Endothelial cell (in vitro differentiated cells): ENCODE measurements around the gene GALT. TPM values are rescaled to one million over a fixed set of nuclear protein-coding genes. Genes with fewer than 3 reads are reported as not detected.
A peak's percentile ranks its signal among the peaks of the same experiment; 100 is the strongest.

Experiments
- DNase-seq: peaks from one replicate; pipeline ENCODE4 v3.0.0; 2021; ENCODE audit warnings: low spot score
- H3K27ac Mint-ChIP-seq: one replicate; pipeline ENCODE4 v1.8.0; 2021; ENCODE audit warnings: mixed read lengths, inconsistent platforms; ENCODE audit not compliant: unreplicated experiment
- H3K27me3 Mint-ChIP-seq: one replicate; pipeline ENCODE4 v1.8.0; 2021; ENCODE audit warnings: mild to moderate bottlenecking, moderate library complexity, mixed read lengths, inconsistent platforms; ENCODE audit not compliant: unreplicated experiment
- H3K36me3 Mint-ChIP-seq: one replicate; pipeline ENCODE4 v1.8.0; 2021; ENCODE audit warnings: mild to moderate bottlenecking, low read depth, mixed read lengths, inconsistent platforms; ENCODE audit not compliant: unreplicated experiment
- H3K4me1 Mint-ChIP-seq: one replicate; pipeline ENCODE4 v1.8.0; 2021; ENCODE audit warnings: mild to moderate bottlenecking, mixed read lengths, inconsistent platforms; ENCODE audit not compliant: unreplicated experiment
- H3K4me3 Mint-ChIP-seq: one replicate; pipeline ENCODE4 v1.8.0; 2021; ENCODE audit warnings: mild to moderate bottlenecking, mixed read lengths, inconsistent platforms; ENCODE audit not compliant: unreplicated experiment
- H3K9me3 Mint-ChIP-seq: one replicate; pipeline ENCODE4 v1.8.0; 2021; ENCODE audit warnings: mixed read lengths, inconsistent platforms; ENCODE audit not compliant: unreplicated experiment
- CTCF ChIP-seq: fragments of 200-600 bp; sonication (generic); IDR thresholded peaks from one replicate; pipeline ENCODE4 v1.5.0; 2021; ENCODE audit warnings: antibody characterized with exemption; ENCODE audit not compliant: unreplicated experiment
- long read RNA-seq: library from polyadenylated mRNA; unstranded; transcript quantifications from one replicate; pipeline ENCODE4 v2.0.0, GENCODE V29; 2020; ENCODE audit not compliant: unreplicated experiment
- total RNA-seq: library from RNA; stranded (reverse); fragmentation: NEBNext Ultra II Directional; extraction: Animal tissue kit (Norgen Biotek cat#: 25700); gene quantifications from one replicate; pipeline ENCODE4 v1.2.1, GENCODE V29; 2021; ENCODE audit not compliant: unreplicated experiment

GALT gene
- total RNA-seq = 53.1 TPM
- long read RNA-seq, transcript GALT-201 (11 exons, 1,768 nt) = major isoform, 17 of 44 reads
- long read RNA-seq, partial matches to known transcripts = 5 of 44 reads
- long read RNA-seq, other reads (novel, unspliced or antisense) = 21 of 44 reads

- peak; percentile 26 for TF ChIP-seq CTCF
- peak; percentile 95 for DNase-seq
- peaks cover 12% of the 10 kb centered on the region for H3K27me3 Mint-ChIP-seq
These were observed at the start of gene GALT for GRCh38 chr9:34646211-34647083. Gene GALT, plus strand, starts transcription at chr9:34646675. Its CDS starts 30 bp downstream, at chr9:34646705.

GRCh38 chr9:34599546-34599945 lies 46.9 kb upstream of the GALT start:
- peaks cover 10% of the 10 kb centered on the region for H3K4me1 Mint-ChIP-seq
- TF ChIP-seq CTCF = no peak
- no peaks in the 10 kb centered on the region for H3K36me3 Mint-ChIP-seq
- H3K4me3 Mint-ChIP-seq = no peak overlapping the region
- DNase-seq = no peak
- H3K27me3 Mint-ChIP-seq = peaks cover under 1% of the 10 kb centered on the region
- H3K27ac Mint-ChIP-seq = no peak overlapping the region
- no peaks in the 10 kb centered on the region for H3K9me3 Mint-ChIP-seq

More at GRCh38 chr9:34646211-34647083, at the start of gene GALT:
- Mint-ChIP-seq H3K4me3 (peak within 1 kb of the TSS; percentile 92), H3K36me3 (peaks cover 11% of the 10 kb centered on the region), H3K4me1 (peaks cover 12% of the 10 kb centered on the region), H3K27ac (peak within 1 kb of the TSS; percentile 18), H3K9me3 (no peaks in the 10 kb centered on the region)

- peaks cover 10% of the 10 kb centered on the region for H3K4me1 Mint-ChIP-seq
- no peak overlapping the region for H3K4me3 Mint-ChIP-seq
- H3K9me3 Mint-ChIP-seq = no peaks in the 10 kb centered on the region
- TF ChIP-seq CTCF = no peak
- no peak overlapping the region for H3K27ac Mint-ChIP-seq
- H3K27me3 Mint-ChIP-seq = peaks cover 5% of the 10 kb centered on the region
- H3K36me3 Mint-ChIP-seq = no peaks in the 10 kb centered on the region
- no peak for DNase-seq
These were observed 45.6 kb upstream of the GALT start for GRCh38 chr9:34600908-34601307.

GRCh38 chr9:34601937-34602573 lies 44.4 kb upstream of the GALT start:
- DNase-seq = no peak
- Mint-ChIP-seq H3K27ac (no peak overlapping the region), H3K4me1 (peaks cover 6% of the 10 kb centered on the region), H3K27me3 (peaks cover 5% of the 10 kb centered on the region), H3K36me3 (no peaks in the 10 kb centered on the region), H3K4me3 (no peak overlapping the region), H3K9me3 (no peaks in the 10 kb centered on the region)
- TF ChIP-seq CTCF = no peak
